Suppressor macrophage treated with lipopolysaccharide for 1 hour (primary cell): ENCODE measurements around the gene CHCHD1.
A peak's percentile ranks its signal among the peaks of the same experiment; 100 is the strongest.
"Not testable (repeated sequence)": the region's sequence is repeated elsewhere in the genome, so short reads cannot be mapped to it uniquely, and the experiment has no call there.

Experiments
- DNase-seq, 3 donors: peaks; one replicate each; pipeline ENCODE4 v3.0.0-alpha.2; 2020 to 2022

The CHCHD1 gene

GRCh38 chr10:73813333-73813732, 31.5 kb downstream of the CHCHD1 start:
- no peak for DNase-seq

GRCh38 chr10:73814276-73814895, 32.5 kb downstream of the CHCHD1 start:
- DNase-seq = no peak

DNA sequence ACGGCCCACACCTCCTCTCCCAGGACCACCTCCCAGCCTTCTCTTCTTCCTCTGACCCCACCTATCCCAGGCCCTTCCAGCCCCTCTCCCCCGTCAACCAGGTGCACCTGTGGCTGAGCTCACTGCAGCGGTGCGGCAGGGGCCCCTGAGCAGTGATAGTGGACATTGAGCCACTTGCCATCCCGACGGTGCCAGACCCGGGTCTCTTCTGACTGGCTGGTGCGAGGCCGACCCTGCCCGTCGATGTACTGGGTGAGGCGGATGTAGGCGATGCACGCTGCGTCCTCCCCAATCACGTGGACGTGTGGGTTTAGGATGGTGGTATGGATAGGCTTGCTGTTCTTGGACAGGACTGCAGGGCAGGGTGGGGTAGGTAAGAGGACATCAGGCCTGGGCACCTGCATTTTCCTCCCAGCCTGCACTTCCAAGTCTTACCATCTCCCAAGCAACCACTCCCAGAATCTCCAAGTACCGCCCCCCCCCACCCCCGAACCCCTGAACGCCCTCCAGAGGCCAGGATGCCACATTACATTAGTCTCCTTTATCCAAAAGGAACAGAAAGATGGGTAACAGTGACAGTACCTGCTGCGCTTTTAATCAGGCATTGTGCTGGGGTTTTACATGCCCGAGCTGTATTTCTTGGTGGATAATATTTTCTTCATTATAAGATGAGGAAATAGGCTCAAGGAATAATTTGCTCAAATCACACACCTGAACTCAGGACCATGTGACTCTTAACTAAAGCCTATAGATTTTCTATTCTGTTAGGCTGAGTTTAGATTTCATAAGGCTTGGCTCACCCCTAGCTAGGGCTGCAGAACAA, 33.3 kb downstream of the CHCHD1 start:
- peak in 2 of 3 donors; percentile 19 to 50 for DNase-seq

DNA sequence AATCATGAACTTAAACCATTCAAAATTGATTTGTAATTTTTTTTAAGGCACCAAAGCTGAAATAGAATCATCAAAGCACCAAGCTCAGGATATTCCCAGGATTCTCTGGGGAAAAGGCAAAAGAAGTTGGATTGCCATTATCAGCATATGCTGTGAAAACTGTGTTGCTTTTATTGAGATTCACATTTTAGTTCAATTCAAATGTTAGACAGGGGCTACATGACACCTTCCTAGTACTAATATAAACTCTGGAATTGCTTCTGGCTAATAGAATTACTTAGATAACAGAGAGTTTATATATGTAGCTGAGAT, 33.8 kb downstream of the CHCHD1 start:
- no peak for DNase-seq

DNA sequence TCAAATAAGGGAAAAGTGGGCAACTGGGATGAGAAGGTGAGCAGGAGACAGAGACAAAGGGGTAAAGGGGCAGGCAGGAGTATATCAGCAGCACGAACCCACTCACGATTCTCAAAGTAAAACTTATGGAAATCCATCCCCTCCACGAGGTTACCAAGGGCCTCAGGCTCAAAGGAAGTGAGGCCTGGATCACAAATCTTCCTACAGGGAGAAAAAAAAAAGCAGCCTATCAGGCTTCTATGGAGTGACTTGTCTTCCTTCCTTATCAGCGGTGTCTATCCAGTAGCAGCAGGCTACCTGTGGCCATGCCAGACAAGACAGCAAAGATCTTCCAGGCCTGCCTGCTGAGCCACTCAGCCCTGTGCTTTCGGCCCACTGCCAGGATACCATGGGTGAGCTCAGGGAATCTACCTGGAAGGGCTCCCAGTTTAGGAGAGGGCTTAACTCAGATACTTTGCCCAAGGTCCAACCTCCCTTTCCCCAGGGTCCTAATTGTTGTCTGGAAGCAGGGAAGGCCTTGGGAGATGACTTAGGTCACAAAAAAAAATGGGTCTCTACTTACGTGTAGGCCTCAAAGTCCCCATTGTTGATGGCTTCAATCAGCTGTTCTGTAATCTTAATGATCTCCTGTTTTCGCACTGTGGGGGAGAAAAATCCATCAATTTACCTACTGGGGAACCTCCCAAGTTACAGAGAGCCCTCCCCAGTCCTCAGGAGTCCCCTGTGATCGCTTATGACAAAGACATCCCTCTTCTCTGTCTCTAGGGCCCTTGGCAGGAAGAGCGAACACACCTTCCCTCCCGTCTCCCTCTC, 35.3 kb downstream of the CHCHD1 start:
- DNase-seq = peak in 1 of 3 donors; percentile 22

DNA sequence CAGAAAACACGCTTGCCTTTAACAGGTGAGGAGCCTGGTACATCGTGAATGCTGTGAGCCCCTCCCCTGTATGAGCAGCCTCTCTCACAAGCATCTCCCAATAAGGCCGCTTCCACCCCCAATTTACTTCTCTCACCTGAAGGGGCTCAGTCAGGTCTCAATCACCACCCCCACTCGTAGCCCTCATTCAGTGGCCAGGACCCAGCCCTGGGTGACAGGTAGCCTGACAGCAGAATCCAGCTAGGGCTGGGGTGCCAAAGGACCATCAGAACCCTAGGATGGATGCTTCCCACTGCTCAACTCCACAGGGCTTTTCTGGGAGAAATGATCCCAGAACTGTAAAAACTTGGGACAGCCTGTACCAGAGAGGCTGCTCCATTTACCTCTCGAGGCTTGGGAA, 36.0 kb downstream of the CHCHD1 start:
- no peak for DNase-seq

GRCh38 chr10:73818402-73818801, 36.6 kb downstream of the CHCHD1 start:
- DNase-seq = no peak

DNA sequence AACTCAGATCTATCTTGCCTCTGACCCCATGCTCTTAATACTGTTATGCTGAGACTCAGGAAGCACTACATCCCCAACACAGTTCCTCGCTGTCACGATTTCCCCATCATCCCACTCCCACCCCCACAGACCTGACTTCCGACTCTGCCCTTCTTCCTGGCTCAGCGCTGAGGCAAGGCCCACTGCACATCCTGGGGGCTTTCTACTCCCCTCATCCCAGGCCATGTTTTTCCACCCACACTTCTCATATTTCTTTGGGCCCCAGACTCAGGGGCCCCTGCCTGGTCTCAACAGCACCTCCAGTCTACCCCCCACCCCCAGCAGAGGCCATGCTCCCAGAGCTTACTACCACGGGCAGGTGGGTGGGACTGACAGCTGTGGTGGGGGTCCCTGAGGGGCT, 37.2 kb downstream of the CHCHD1 start:
- DNase-seq = peak; percentile 46 to 58 (median 56)

DNA sequence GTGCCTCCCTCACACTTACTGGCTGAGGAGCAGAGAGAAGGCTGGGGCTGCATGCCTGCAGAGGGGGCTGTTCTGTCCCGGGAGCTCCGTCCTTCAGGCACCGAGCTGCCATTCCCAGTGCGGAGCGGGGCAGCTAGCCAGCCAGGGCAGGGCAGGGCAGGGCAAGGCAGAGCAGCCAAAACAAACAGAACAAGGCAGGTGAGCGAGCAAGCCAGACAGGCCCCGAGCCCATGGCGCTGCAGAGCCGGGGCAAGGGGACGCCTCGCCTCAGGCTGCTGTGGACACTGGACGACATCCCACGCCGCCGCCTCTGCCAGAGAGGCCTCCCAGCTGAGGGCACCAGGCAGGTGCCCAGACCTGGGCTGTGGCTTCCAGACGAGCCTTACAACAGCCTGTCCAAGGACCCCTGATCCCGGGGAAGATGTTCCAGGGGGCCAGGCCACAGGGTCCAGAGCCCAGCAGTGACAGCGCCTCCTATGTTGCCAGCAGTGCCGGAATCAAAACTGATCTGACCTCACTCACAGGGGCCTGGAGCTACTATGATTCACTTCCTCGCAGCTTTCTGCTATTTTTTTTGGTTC, 37.8 kb downstream of the CHCHD1 start:
- DNase-seq = peak; percentile 32 to 41 (median 36)

DNA sequence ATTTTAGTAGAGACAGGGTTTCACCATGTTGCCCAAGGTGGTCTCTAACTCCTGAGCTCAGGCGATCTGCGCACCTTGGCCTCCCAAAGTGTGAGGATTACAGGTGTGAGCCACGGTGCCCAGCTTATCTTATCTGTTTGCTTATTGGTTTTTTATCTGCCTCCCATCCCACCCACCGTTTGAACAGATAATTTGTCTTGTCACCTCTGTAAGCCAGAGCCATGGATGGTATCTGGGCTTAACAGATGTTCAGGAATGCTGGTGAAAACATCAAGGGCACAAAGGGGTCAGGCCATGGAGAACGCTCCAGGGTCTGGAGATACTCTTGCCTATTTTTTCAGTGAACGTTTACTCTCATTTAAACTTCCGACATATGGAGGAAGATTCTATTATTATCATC, 41.5 kb downstream of the CHCHD1 start:
- DNase-seq = no peak

DNA sequence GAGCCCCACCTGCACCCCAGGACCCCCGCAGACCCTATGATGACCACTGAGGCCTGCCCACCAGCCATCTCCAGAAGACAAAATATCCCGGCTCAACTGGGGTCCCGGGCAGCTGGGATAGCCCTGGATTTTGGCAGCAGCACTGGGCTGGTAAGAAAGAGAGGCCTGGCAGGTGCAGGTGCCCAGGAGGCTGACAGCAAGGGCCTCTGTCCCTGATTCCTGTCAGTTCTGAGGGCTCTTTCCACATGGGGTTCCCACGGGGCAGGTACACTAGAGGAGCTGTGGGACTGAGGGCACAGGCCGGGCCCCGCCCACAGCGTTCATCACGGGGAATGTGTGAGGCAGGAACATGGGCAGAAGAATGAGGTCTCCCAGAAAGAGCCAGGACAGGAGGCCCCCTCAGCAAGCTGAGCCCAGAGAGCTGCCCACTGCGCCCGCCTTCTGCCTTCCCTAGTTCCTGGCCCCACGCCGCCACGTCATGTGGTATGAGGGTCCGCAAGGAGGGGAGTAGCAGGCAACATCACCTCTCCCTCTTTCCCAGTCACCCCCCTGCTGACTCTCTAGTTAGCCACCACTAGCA, 42.4 kb downstream of the CHCHD1 start:
- DNase-seq = no peak

DNA sequence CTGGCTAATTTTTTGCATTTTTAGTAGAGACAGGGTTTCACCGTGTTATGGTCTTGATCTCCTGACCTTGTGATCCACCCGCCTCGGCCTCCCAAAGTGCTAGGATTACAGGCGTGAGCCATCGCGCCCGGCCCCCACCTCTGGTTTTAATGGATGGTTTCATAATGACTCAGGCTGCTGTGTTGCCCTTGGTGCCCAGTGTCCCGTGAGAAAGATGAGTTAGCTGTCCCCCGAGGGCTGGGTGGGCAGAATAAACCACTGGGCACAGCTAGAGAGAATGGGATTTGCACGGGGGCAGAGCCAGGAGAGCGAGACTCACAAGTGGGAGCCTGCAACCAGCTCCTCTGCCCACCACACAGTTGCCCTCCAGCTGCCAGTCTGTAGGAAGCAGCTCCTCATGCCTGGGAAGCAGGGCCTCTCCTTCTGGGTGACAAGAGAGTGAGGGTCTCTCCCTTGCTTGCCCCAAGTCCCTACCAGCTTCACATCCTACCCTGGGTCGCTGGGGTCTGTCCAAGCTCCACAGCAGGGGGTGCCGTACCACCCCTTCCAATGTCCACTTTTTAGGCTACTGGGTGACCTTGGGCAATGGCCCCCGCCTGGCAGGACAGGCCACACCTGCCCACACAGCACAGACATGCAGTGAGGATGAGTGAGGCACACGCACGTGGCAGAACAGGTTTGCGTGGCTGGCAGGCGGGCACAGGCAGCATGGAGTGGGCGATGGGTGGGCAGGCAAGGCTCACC, 45.7 kb downstream of the CHCHD1 start:
- no peak for DNase-seq

- no peak for DNase-seq
Observed at GRCh38 chr10:73828161-73828560, 46.3 kb downstream of the CHCHD1 start.

DNA sequence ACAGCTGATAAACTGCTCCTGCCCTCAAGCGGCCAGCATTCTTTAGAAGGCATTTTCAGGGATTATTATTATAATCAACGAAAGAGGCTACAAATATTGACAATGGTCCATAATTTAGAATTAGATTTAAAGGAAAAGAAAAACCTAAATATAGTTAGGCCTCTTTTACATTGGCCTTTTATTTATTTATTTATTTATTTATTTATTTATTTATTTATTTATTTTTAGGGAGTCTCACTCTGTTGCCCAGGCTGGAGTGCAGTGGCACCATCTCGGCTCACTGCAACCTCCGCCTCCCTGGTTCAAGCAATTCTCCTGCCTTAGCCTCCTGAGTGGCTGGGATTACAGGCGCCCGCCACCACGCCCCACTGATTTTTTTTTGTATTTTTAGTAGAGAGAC, 47.2 kb downstream of the CHCHD1 start:
- DNase-seq = not testable (repeated sequence)
